Stimulated activated CD8-positive, alpha-beta memory T cell treated with anti-CD3 and anti-CD28 coated beads, Interleukin-15, amount 100 ng/mL, for 1 hour (primary cell): ENCODE results near the gene SNX19.
A peak's percentile ranks its signal among the peaks of the same experiment; 100 is the strongest.
"Not testable (repeated sequence)": the region's sequence is repeated elsewhere in the genome, so short reads cannot be mapped to it uniquely, and the experiment has no call there.

Experiments used
- DNase-seq: peaks from one replicate; pipeline ENCODE4 v3.0.0-alpha.2; 2020; ENCODE audit warnings: low read depth

Gene SNX19

DNA sequence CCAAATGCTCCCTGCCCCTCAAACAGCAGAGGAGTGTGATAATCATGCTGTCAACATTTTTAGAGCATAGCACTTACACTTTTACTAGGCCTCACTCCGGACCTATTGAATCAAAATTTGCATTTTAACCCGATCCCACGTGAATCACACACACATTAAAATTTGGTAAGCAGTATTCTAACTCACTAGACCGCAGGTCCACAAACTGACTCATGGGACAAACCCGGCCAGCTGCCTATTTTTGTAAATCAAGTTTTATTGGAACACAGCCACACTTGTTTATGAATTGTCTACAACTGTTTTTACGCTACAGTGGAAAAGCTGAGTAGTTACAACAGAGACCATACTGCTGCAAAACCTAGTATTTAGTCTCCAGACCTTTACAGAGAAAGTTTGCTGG lies 43.3 kb downstream of the SNX19 start:
- DNase-seq = no peak

DNA sequence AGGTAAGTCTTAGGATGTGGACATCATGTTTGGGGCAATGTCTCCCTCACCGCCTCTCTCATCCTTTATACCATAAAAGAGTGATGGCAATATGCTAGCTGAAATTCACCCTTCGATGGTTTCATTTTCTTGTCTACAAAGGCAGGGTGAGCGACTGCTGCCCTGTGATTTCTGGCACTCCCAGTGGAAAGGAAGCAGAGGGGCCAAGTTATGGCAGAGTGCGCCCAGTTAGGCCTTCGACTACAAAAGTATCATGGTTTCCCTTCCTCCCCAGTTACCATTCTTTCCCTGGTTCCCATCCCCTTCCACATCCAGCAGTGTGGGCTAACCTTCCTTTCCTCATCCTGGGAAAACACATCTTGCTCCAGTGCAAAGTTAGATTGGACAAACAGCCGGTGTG lies 43.8 kb downstream of the SNX19 start:
- no peak for DNase-seq

DNA sequence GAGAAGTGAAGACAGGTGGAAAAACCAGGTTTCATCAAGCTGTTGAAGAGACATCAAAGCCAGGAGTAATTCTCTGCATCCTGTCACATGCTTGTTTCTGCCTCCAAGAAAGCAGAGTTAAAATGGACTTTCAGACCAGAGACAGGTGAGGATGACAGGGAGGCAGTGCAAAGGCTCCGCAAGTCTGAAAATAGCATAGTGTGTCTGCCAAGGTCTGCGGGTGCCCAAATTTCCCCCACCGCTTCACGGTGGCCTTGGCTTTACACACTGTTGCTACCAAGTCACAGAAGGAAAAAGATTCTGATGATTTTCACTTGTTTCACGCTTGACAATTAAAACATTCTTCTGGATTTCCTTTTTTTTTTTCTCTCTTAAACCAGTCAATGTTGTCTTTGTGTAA lies 44.2 kb downstream of the SNX19 start:
- no peak for DNase-seq

- no peak for DNase-seq
Observed at GRCh38 chr11:130871616-130872015, 44.7 kb downstream of the SNX19 start.

DNA sequence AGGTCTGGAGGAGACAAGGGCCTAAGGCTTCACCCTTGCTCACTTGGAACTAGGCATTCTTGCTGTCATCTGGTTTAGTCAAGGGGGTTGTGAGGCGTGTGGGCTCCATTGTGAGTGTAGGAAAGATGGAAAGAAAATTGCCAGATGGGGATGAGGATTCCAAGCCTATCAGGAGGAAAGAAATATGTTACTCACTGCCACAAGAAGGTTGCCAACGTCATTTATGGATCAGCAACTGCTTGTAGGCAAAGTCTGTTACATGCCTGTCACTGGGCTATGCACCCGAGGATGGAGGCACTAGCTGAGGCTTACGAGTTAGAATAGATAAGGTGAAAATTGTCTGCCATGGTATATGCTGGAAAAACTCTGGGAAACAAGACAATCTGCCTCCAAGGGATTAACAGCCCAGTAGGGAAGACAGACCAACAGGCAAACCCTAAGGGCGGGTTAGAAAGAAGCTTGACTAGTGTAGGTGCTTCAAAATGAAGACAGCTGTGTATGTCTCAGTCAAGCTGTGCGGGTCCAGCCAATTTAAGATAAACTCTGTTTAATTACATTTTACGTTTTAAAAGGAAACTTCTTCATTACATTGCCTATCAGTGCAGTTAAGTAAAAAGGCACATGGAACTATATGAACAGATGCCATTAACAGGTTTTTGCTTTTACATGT lies 47.4 kb downstream of the SNX19 start:
- no peak for DNase-seq

GRCh38 chr11:130868086-130868710 lies 48.1 kb downstream of the SNX19 start:
- DNase-seq = no peak

DNA sequence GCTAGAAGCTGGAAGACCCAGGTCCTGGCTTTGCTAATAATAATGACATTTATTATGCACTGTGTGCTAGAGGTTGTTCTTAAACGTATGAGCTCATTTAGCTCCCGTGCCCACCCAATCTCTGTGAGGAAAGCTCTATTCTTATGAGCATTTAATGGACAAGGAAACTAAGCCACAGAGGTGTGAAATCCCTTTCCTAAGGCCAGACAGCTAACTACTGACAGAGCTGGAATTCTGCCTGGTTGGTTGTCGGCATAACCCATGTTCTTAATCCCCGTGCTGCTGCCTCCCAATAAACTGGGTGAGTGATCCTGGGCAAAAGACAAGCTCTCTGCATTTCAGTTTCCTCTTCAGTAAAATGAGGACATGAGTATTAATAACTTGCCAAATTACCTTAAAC lies 49.4 kb downstream of the SNX19 start:
- no peak for DNase-seq

- no peak for DNase-seq
Observed at GRCh38 chr11:130865774-130866114, 50.5 kb downstream of the SNX19 start.

DNA sequence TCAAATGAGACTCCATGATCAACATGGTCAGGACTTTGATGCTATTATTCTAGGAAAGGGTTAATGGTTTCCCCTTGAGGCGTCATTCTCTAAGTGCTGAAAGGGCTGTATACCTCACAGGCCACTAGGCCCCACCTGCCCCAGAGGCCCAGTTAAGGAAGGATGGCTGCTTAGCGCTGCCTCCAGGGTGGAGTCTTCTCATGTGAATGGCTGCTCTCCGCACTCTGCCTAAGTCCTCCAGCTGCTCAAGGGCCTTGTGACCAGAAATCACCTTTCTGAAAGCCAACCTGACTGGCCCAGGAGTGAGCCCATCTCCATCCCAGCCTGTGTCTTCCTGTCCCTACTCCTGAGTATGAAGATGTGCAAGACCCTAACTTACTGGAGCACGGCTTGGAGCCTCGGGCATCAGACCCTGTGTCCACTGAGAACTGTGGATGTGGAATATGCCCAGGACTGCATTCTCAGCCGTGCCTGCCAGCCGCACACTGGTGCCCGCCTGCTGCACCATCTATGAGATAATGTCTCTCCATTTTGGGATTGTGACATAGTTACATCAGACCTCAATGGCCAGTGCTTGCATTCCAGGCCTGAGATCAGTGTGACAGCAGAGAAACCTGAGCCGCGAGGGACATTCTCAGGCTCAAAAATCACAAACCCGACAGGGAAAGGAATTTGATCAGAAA lies 51.0 kb downstream of the SNX19 start:
- DNase-seq = no peak

DNA sequence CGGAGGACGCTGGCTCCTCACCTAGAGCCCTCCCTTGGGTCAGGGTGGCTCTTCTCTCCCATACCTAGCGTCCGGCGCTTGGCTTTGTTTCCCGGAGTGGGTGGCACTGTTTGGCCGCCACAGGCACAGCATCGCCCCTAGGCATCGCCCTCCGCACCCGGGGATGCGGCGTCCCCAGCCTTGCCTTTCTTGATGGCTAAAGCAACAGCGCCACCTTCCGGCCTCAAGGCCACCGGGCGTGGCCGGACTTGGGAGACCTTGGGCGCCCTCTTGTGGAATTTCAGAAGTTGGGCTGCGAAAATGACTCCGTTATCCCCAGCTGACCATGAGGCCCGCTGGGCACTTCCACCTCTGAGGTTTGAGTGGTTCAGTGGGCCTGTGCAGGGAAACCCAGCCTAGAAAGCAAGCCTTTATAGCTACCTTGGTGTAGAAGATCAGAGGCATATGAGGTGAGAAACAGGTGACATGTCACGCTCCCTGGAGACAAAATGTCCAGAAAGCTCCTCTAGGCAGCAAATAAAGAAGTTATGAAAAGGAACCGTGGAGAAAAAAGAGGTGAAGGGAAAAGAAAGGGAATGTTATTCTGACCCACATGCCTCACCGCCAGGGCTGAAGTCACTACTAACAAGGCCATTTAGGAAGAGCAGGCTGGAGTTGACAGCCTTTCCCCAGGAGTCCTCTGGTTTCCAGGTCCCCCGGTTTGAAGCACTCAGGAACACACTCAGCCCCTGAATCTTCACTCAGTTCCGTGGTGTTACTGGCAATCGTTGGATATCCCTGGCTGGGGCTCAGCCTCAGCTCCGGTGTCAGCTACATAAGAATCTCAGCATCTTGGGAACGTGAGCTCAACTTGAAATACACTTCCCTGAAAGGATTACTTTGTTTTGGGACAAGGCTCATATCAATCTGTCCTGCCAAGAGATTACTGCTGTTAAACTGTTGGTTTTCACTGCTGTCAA lies 54.1 kb downstream of the SNX19 start:
- peak; percentile 75 for DNase-seq

DNA sequence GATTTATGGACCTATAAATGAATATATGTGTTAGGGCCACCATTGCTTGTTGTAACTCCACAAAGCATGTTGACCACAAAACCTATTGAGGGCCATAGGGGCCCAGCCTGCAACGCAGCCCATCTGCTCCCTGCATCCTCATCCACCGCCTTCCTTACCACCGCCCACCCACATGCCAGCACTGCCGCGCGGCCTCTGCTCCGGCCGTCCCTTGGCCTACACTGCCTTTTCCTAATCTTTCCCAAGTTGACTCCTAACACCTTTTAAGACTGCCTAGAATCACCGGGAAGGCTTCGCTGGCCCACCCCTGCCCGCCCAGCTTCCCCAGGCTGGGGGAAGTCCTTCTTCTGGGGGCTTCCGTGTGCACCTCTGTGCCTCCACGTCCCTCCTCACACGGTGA lies 55.0 kb downstream of the SNX19 start:
- no peak for DNase-seq

DNA sequence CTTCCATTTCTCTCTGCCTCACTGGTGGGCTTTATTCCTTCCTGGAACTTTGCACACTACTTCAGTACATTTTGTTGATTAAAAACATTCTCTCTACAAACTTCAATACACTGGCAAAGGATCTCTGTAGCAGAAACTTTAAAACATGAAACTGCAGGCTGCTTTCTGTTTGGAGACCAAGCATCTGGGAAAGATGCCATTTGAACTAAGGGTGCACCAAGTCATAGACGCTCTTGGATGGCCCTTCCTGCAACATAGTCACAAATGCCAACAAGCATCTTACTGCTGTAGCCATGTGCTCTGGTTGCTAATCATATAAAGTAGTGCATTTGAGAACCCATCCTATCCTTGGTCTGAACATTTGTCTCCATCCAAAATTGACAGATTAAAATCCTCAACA lies 56.4 kb downstream of the SNX19 start:
- no peak for DNase-seq

- DNase-seq = no peak
Observed at GRCh38 chr11:130858215-130858614, 58.1 kb downstream of the SNX19 start.

GRCh38 chr11:130855707-130856106 lies 60.6 kb downstream of the SNX19 start:
- not testable (repeated sequence) for DNase-seq

- DNase-seq = no peak
Observed at GRCh38 chr11:130854483-130854882, 61.8 kb downstream of the SNX19 start.

GRCh38 chr11:130852589-130852988 lies 63.7 kb downstream of the SNX19 start:
- no peak for DNase-seq

DNA sequence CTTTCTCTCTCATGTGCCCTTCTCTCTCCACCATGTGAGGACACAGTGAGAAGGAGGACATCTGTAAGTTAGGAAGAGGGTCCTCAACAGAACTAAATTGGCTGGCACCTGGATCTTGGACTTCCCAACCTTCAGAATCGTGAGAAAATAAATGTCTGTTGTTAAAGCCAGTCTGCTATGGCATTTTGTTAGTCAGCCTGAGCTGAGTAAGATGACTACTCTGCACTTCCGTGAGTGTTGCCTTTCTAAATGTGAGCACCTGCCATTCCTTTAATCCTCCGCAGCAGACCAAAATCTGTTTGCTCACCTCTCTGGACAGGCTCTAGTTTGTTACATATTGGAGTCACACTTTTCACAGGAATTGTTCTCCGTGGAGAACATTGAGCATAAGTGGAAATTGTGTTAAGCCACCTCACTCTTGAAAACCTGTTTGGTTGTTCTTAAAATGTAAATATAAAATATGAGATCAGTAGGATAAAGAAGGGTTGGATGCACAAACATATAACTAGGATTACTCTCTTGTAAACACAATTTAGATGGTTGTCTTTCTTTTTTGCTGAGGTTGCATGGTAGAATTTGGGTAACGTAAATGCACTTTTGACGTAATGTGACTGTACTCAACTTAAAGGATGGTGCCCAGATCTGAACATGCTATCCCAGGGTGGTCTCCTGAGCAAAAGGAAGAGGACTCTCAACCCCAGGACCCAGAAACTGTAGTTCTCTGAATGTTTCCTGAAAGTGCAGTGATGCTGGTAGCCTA lies 65.9 kb downstream of the SNX19 start:
- DNase-seq = no peak

DNA sequence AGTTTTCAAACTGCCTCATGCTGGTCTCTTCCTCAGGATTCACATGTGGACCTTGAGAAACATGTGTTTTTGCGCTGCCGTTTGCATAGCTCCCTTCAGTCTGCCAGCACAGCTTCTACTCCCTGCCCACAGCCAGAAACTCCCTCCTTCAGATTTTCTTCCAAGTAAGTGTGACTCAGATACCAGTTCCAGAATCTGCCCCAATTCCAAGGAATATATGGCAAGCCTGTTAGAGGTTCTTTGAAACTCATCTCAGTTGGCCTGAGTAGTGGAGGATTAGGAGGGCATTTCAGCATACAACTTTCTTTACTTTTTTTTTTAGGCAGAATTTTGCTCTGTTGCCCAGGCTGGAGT lies 67.1 kb downstream of the SNX19 start:
- DNase-seq = no peak

GRCh38 chr11:130848361-130849214 lies 67.7 kb downstream of the SNX19 start:
- DNase-seq = no peak

- DNase-seq = no peak
Observed at GRCh38 chr11:130847517-130847916, 68.8 kb downstream of the SNX19 start.

GRCh38 chr11:130846606-130847005 lies 69.7 kb downstream of the SNX19 start:
- no peak for DNase-seq
